Measurements from ENCODE around the gene MAP4K2.
A peak's percentile ranks its signal among the peaks of the same experiment; 100 is the strongest.

DNA sequence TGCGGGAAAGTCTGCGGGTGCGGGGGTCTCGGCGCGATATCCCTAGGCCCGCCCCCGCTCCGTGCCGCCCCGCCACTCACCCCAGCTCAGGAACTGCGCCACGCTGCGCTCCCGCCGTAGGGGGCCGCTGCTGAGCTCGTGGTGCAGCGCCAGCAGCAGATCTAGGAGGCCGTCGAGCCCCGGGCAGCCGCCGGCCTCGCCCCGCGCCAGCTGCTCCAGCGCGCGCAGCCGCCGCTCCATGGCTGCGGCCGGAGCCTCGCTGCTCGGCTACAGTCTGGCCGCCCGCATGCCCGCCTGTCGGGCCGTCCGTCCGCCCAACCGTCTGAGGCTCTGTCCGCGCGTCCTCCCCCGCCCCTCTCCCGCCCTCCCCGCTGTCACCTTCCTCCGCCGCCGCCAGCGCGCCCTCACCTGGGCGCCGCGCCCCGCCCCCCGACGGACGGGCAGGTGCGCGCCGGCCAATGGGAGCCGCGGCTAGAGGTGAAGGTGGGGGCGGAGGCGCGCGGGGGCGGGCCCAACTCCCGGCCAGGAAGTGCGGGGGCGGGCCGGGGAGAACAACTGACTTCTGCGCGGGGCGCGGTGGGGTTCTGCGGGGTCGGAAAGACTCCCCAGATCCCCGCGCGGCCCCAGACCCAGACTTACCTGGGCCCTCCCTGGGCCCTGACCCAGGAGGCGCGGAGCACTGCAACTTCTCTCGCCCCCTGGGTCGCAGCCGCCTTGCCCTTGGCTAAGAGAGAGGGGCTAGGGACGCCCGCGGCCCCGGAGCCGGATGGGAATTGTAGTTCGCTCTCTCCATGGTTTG is 41.5 kb upstream of the MAP4K2 start, which contains the start of gene CDC42BPG:
- TF ChIP-seq YY1 (IDR thresholded peaks at IDR 0.05; ENCODE audit: low read depth): peak; percentile 13; the same call in 1 of the 2 replicates
- no peak; the same call in 1 of the 2 replicates for TF ChIP-seq TAF1 (IDR thresholded peaks at IDR 0.05; ENCODE audit: low read depth)
- TF ChIP-seq RAD21 (IDR thresholded peaks at IDR 0.05; ENCODE audit: low read depth): no peak
